Effector memory CD4-positive, alpha-beta T cell (primary cell): Measurements from ENCODE around the gene CDCA7L.

ENCODE experiments used
- DNase-seq, 3 donors: peaks; one replicate each; pipeline ENCODE4 v3.0.0-alpha.2; 2020
- H3K27ac ChIP-seq: 2 replicates; pipeline ENCODE4 v1.7.0; 2013; ENCODE audit warnings: mild to moderate bottlenecking, low read length, moderate library complexity; ENCODE audit not compliant: insufficient read depth, poor library complexity, severe bottlenecking
- H3K27me3 ChIP-seq: replicated peaks from 2 replicates; pipeline ENCODE4 v1.7.0; 2013; ENCODE audit warnings: mild to moderate bottlenecking, low read length; ENCODE audit not compliant: insufficient read depth, control insufficient read depth, poor library complexity, severe bottlenecking
- H3K36me3 ChIP-seq: 2 replicates; pipeline ENCODE4 v1.7.0; 2013; ENCODE audit warnings: mild to moderate bottlenecking, low read length, moderate library complexity; ENCODE audit not compliant: control insufficient read depth, insufficient read depth
- H3K4me1 ChIP-seq: 2 replicates; pipeline ENCODE4 v1.7.0; 2013; ENCODE audit warnings: low read length, mild to moderate bottlenecking; ENCODE audit not compliant: control insufficient read depth, insufficient read depth, poor library complexity, severe bottlenecking
- H3K4me3 ChIP-seq: 2 replicates; pipeline ENCODE4 v1.7.0; 2013; ENCODE audit warnings: low read length, low read depth, mild to moderate bottlenecking; ENCODE audit not compliant: insufficient read depth, poor library complexity, severe bottlenecking
- H3K9me3 ChIP-seq: 2 replicates; pipeline ENCODE4 v1.7.0; 2013; ENCODE audit warnings: mild to moderate bottlenecking, low read length, moderate library complexity; ENCODE audit not compliant: control insufficient read depth

The CDCA7L gene

DNA sequence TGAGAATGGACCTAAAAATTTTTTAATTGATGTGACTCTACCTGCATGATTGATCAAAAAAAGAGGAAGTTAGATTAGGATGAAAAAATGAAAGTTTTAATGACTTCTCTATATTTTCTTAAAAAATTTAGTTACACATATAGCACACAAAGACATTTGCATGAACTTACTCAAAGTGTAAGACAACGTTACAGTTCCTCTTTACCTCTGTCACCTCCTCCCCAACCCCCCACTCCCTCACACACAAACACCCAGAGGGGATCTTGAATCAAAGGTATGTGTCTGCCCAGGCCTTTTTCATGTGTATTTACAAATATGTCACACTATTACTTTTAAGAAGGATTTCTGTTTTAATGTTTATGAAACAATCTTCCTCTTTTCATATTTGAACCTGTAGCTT lies 20.6 kb upstream of the CDCA7L start:
- Histone ChIP-seq H3K36me3 (no peaks in the 10 kb centered on the region), H3K9me3 (no peaks in the 10 kb centered on the region), H3K4me3 (no peak overlapping the region), H3K27me3 (no peaks in the 10 kb centered on the region), H3K27ac (no peak overlapping the region), H3K4me1 (no peaks in the 10 kb centered on the region)
- DNase-seq: no peak

DNA sequence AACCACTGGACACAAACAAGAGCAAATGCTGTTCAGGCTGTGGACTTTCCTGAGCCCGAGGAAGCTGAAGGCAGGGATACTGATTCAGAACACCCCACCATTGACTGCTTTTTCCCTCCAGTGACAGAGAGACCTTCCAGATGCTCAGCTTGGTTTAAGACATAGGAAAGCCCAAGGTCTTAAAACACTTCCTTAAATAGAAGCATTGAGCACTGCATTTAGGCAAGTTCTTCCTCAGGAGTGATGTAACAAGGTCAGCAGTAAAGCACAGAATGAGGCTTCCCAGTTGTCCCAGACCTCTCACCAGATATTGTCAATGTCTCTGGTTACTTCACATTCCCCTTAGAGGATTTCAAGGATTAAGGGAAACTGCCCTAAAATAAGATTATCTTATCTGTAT lies 19.6 kb upstream of the CDCA7L start:
- Histone ChIP-seq H3K36me3 (no peaks in the 10 kb centered on the region), H3K9me3 (no peaks in the 10 kb centered on the region), H3K4me3 (no peak overlapping the region), H3K4me1 (no peaks in the 10 kb centered on the region), H3K27ac (no peak overlapping the region), H3K27me3 (no peaks in the 10 kb centered on the region)
- no peak for DNase-seq

DNA sequence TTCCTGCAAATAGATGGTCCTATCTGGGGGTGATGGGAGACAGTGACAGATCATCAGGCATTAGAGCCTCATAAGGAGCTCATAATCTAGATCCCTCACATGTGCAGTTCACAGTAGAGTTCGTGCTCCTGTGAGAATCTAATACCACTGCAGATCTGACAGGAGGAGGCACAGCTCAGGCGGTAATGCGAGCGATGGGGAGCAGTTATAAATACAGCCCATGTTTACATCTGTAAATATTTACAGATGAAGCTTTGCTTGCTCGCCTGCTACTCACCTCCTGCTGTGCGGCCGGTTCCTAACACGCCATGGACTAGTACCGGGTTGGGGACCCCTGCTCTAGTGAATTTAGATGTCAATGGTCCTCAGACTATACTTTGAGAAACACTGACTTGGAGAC lies 17.0 kb upstream of the CDCA7L start:
- Histone ChIP-seq H3K4me1 (no peaks in the 10 kb centered on the region), H3K4me3 (no peak overlapping the region), H3K27me3 (no peaks in the 10 kb centered on the region)

DNA sequence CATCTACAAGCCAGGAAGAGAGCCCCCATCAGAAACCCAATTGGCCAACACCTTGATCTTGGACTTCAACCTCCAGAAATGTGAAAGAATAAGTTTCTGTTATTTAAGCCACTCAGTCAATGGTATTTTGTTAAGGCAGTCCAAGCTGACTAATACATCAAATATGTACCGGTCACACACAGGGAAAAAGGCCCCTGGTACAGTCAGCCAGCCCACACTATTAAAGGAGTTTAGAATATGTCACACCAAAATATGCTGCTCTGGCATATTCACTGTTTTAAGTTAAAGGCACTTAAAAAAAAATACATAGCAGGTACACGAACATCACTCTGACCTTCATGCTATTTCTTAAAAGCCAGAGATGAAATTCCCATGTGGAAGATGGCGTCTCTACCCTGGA lies 15.2 kb upstream of the CDCA7L start:
- DNase-seq: no peak
- no peaks in the 10 kb centered on the region for H3K36me3 ChIP-seq
- H3K27me3 ChIP-seq: no peaks in the 10 kb centered on the region
- H3K9me3 ChIP-seq: no peaks in the 10 kb centered on the region
- H3K27ac ChIP-seq: no peak overlapping the region
- H3K4me1 ChIP-seq: no peaks in the 10 kb centered on the region
- no peak overlapping the region for H3K4me3 ChIP-seq

More for the DNA sequence above, 17.0 kb upstream of the CDCA7L start:
- no peak for DNase-seq
- Histone ChIP-seq H3K9me3 (no peaks in the 10 kb centered on the region), H3K27ac (no peak overlapping the region), H3K36me3 (no peaks in the 10 kb centered on the region)

DNA sequence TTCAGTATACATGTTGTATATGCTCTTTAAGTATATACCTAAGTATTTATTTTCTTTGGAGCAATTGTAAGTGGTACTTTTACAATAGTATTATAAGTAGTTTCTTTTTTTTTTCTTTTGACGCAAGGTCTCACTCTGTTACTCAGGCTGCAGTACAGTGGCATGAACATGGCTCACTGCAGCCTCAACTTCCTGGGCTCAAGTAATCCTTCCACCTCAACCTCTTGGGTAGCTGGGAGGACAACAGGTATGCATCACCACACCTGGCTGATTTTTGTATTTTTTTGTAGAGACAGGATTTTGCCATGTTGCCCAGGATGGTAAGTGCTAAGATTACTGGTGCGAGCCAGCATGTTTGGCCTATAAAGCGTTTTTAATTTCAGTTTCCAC lies 13.7 kb upstream of the CDCA7L start:
- H3K9me3 ChIP-seq: no peaks in the 10 kb centered on the region
- no peaks in the 10 kb centered on the region for H3K36me3 ChIP-seq
- no peak overlapping the region for H3K4me3 ChIP-seq
- no peaks in the 10 kb centered on the region for H3K4me1 ChIP-seq
- no peak for DNase-seq
- no peaks in the 10 kb centered on the region for H3K27me3 ChIP-seq
- H3K27ac ChIP-seq: no peak overlapping the region

DNA sequence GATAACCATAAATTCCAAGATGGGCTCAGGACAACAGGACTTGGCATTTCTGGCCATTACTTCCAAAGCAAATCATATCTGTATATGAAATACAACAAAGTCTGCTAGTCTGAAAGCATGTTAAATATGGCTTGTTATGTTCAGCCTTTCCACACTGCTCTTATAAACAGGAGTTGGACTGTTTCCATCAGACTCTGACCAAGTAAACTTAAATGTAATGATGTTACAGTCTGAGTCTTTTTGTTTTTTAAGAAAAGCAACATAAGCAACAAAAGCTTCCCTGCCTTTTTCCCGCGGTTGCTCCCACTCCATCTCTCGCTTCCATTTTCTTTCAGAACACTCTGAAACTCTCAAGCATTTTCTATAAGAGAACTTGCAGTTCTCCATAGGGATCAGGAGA lies 8.1 kb upstream of the CDCA7L start:
- H3K36me3 ChIP-seq: no peaks in the 10 kb centered on the region
- no peaks in the 10 kb centered on the region for H3K4me1 ChIP-seq
- no peaks in the 10 kb centered on the region for H3K27me3 ChIP-seq
- H3K9me3 ChIP-seq: no peaks in the 10 kb centered on the region
- no peak overlapping the region for H3K27ac ChIP-seq
- no peak for DNase-seq
- H3K4me3 ChIP-seq: no peak overlapping the region

DNA sequence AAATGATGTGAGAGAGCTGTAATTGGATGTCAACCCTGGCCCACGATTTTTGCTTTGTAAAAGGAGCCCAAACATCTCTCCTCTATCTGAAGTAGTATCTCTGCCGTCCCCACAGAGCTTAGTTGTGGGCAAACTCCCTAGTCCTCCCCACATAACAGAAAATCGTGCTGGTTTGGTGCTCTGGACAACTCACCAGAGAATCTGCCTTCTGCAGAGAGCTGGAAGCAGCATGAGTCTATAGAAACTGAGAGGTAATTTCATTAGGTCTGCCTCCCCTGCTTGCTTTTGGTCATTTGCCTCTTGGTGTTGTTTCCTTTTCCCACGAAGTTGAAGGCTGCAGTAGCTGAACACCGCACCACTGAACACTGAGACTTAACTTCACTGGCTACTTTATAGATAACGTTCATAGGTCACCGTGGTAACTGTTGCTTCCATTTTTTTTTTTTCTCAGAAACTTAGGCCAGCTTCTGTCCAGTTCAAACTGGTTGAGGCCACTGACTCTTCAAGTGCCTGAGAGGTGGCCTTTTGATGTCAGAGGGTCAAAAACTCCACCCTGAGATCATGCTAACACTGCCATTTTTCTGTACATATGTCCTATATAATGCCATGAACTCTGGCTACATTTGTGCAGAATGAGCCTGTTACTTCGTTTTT lies 3.3 kb upstream of the CDCA7L start:
- H3K27me3 ChIP-seq: no peaks in the 10 kb centered on the region
- H3K4me3 ChIP-seq: no peak overlapping the region
- DNase-seq: no peak
- no peak overlapping the region for H3K27ac ChIP-seq
- no peaks in the 10 kb centered on the region for H3K36me3 ChIP-seq
- peaks cover 8% of the 10 kb centered on the region for H3K4me1 ChIP-seq
- H3K9me3 ChIP-seq: no peaks in the 10 kb centered on the region

DNA sequence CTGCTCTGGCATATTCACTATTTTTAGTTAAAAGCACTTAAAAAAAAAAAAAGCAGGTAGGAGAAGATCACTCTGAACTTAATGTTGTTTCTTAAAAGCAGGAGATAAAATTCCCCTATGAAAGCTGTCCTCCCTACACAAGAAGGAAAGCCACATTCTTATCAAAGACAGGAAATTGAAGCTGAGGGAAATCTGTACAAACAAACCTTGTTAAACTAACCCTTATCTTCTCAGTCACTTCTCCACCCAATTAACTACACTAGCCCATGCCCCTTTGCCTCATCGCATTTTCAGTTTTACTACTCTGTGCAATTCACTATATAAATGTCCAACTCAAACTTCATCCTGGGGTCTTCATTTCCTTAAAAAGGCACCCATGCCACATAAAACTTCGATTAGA lies 2.7 kb upstream of the CDCA7L start:
- Histone ChIP-seq H3K36me3 (no peaks in the 10 kb centered on the region), H3K27me3 (no peaks in the 10 kb centered on the region), H3K4me1 (peaks cover 9% of the 10 kb centered on the region), H3K4me3 (no peak overlapping the region), H3K27ac (no peak overlapping the region), H3K9me3 (no peaks in the 10 kb centered on the region)
- no peak for DNase-seq

DNA sequence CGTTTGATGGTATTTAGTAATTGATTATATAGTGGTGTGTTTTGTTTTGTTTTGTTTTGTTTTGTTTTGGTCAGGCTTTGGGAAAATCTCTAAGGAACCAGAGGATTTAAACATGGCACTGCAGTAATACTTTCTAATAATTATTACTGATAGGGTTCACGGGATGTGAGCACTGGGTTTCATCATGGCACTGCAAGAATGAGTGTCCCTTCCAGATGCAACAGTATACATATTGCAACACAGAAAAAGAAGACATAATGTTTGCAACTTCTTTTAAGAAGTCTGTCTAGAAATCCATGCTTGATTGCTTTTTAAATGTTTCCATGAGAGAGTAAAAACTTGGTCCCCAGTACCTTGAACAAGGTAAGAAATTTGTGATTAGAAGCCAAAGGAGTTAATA lies 2.2 kb upstream of the CDCA7L start:
- H3K27ac ChIP-seq: no peak overlapping the region
- H3K27me3 ChIP-seq: no peaks in the 10 kb centered on the region
- H3K4me1 ChIP-seq: peaks cover 9% of the 10 kb centered on the region
- H3K36me3 ChIP-seq: no peaks in the 10 kb centered on the region
- DNase-seq: no peak
- no peak overlapping the region for H3K4me3 ChIP-seq
- no peaks in the 10 kb centered on the region for H3K9me3 ChIP-seq

DNA sequence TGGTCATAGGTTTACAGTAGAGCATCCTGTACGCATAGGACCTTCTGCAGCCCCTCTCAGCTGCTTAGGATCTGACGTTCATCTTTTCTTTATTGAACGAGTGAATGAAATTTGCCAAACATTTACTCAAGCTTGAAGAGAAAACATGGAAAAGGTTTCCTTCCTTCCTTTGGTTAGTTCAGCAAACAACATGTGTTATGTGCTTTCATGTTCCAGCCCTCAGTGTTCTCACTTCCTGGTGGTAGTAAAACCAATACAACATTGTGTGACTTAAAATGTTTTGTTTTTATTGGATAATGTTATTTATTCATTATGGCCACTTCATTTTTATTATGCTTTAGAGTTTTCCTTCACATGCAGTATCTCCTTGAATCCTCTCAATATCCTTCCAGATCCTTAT lies 1.4 kb upstream of the CDCA7L start:
- Histone ChIP-seq H3K27me3 (no peaks in the 10 kb centered on the region), H3K9me3 (no peaks in the 10 kb centered on the region), H3K36me3 (no peaks in the 10 kb centered on the region), H3K4me3 (no peak overlapping the region), H3K4me1 (peaks cover 9% of the 10 kb centered on the region), H3K27ac (no peak overlapping the region)
- DNase-seq: no peak
